SIG-M5 treated with dmso at 0.1 percent for 504 hours (cell line): ENCODE data around the gene CA10.

Experiments
- DNase-seq: peaks from one replicate; lab custom pipeline; 2025; ENCODE audit not compliant: unreplicated experiment; lab: John Stamatoyannopoulos, UW

CA10 gene

GRCh38 chr17:51733166-51733565 lies 425.3 kb downstream of the CA10 start:
- DNase-seq: no peak

DNA sequence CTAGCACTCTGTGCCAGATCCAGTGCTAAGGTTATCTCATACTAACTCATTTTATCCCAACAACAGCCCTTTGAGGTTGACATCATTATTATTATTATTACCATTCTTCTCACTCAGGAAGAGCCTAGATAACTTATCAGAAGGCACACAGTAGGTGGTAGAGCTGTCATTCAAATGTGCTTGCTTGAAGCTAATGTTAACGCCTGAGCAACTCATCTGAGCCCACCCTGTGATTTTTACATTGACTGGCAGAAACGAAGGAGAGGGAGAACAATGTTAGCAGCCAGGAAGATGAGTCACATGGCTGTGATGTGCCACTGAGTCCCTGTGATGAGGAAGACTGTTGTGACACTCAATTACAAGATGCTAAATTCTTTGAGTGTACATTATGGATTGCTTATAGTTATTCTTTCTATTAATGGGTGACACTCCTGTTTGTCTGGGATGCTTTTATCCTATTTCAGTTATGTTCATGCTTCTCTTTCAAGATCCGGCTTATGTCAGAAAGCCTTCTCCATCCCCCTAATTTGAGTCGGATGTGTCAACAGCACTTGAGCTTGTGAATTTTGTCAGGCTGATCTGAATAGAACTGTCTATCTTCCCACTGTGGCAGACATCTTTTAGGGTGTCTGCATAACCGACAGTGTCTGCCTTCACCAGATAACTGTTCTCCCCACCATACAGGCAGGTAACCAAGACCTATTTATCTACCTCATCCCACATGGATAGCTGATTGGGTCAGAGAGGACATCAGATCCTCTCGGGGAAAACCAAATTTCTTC lies 426.4 kb downstream of the CA10 start:
- no peak for DNase-seq

DNA sequence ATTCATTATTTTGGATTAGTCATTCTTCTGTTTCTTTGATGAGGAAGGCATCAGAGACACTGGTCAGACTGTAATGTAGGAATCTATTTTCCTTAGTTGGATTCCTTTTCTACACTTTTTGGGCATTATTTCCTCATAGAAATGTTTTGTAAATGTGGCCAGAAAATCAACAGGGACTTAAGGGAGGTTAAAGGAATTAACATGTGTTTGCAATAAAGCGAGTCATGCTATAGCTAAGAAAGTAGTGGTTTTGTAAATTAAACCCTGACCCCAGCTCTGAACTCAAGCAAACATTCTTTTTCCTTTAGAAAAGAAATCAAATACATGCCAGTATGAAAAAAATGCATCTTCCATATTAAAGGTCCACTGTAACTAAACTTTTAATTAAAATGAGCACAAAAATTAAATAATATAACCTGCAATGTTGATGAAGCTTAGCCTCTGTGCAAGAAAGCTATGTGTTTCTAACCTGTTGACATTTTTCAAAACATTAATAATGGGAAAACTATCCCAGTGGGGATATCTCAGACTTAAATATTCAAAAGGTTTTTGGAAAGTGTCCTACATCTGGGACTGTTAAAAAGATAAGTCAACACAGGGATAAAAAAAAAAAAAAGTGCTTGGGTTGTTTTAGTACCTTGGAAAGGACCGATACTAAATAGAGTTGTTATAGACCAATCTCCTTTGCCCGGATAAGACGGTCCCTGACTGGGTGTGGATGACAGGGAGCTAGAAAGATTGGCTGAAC lies 428.0 kb downstream of the CA10 start:
- DNase-seq: no peak

GRCh38 chr17:51725185-51725584 lies 433.3 kb downstream of the CA10 start:
- peak; percentile 42 for DNase-seq

GRCh38 chr17:51724043-51724580 lies 434.4 kb downstream of the CA10 start:
- no peak for DNase-seq

- DNase-seq: no peak
Measured at GRCh38 chr17:51722994-51723393, 435.5 kb downstream of the CA10 start.

DNA sequence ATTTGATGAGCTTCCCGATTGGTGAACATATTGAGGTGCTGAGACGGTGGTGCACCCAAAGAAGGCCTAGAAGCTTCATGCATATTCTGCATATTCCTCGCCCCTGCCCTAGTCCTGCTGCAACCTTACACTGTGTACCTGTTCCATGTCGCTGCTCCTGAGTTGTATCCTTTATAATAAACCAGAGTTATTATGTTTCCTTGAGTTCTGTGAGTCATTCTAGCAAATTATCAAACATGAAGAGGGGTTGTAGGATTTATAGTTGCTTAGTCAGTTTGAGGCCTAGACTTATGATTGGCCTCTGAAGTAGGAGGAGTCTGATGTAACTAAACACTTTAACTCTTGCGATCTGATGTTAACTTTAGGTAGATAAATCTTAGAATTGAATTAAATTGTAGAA lies 436.8 kb downstream of the CA10 start:
- DNase-seq: no peak

DNA sequence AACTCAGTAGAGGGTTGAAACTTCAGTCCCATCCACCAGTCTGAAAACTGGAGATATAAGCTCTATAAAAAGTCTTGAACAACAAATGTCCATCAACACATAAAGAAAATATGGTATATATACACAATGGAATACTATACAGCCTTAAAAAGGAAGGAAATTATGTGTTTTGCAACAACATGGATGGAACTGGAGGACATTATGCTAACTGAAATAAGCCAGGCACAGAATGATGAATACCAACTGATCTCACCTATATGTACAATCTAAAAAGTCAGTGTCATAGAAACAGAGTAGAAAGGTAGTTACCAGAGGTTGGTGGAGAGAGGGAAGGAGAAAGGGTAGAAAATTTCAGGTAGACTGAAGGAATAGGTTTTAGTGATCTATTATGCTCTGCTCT lies 438.1 kb downstream of the CA10 start:
- no peak for DNase-seq

DNA sequence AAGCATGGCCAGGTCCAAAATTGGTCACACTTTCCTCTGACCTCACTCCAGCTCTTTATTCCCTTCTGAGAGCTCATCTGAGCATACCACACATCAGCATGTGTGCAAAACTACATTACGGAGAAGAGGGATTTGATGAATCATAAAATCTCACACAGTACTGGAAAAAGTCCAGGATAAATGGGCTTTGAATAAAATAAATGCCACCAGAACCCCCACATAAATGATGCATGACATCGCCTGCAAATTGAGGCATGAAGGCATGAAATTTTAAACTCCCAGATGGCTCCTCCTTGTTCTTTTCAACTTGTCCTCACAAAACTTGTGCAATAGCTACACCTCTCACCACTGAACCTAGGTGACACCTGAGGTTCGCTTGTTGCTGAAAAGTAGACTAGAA lies 439.5 kb downstream of the CA10 start:
- no peak for DNase-seq

- no peak for DNase-seq
Measured at GRCh38 chr17:51711581-51711980, 446.9 kb downstream of the CA10 start.

- no peak for DNase-seq
Measured at GRCh38 chr17:51710634-51710979, 447.9 kb downstream of the CA10 start.

DNA sequence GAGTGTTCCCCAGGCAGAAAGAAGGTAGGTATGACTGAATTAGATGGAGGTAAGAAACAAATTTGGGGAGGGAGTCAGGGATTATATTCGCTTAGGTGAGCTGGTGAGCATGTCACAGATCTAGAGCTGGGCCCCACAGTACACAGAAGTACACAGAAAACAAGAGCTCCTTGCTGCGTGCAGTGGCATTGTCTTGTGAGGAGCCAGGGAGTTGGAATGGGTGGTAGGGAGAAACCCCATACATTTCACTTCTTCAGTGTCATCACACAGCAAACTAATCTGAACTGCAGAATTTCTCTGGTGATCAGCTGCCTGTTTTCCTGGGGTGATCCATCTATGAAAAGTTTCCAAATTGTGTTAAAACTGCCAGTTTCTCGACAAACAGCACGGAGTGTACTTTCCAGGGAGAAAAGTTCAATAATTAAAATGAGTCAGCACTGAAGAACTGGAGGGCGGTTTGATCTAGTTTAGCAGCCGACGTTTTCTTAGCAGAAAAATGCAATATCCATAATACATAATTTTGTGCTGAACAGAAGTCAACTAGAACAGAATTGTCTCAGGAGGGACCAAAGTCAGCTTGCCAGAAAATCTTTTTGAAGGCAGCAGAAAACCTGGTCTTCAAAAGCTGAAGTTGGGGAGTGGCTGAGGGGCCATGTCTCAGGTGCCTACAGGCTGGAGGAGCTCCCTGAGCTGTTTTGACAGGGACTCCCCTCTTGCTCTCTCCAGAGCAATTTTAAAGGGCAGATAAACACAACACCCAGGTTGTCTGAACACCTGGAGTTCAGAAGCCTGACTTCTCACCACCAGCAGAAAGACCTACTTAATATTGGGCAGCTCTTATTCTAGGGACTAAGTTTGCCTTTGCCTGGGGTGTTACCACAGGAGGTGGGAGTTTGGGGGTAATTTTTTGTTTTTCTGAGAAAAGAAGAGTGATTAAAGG lies 448.6 kb downstream of the CA10 start:
- DNase-seq: no peak

DNA sequence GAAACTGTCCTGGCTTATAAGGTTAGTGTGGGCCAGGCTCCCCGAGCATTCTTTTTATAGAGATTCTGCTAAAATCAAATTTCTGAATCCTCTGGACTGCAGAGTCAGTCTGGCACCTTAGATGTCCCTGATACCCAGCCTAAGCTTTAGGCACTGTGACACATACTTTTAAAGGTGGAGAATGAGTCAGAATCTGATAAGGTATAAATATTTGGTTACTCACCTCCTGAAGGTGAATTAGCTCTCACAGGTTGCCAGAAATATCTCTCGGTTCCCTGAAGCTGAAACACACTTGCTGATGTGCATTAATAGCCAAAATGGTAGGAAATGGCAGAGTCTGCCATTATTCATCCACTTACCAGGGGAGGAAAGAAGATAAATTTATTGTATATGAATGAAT lies 451.3 kb downstream of the CA10 start:
- DNase-seq: peak; percentile 41

- DNase-seq: no peak
Measured at GRCh38 chr17:51706093-51706492, 452.4 kb downstream of the CA10 start.

- no peak for DNase-seq
Measured at GRCh38 chr17:51703361-51704341, 454.9 kb downstream of the CA10 start.

DNA sequence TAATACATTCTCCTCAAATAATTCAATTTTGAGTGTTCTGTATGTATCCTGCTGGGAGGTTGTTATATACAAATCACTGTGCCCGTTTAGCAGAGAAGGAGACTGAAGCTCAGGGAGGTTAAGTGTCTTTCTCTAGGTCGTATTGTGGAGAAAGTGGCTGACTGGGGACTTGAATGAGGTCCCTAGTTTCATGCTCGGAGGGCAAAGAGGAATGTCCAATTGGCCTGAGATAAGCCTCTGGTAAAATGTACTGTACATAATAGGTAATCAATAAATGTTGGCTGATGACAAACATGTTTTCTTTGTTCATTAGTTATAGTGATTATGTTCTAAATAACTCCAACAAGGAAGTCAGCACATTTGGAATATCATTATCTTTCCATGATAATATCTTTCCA lies 455.6 kb downstream of the CA10 start:
- DNase-seq: no peak

GRCh38 chr17:51701501-51701900 lies 457.0 kb downstream of the CA10 start:
- DNase-seq: no peak

GRCh38 chr17:51700011-51700760 lies 458.3 kb downstream of the CA10 start:
- DNase-seq: no peak

DNA sequence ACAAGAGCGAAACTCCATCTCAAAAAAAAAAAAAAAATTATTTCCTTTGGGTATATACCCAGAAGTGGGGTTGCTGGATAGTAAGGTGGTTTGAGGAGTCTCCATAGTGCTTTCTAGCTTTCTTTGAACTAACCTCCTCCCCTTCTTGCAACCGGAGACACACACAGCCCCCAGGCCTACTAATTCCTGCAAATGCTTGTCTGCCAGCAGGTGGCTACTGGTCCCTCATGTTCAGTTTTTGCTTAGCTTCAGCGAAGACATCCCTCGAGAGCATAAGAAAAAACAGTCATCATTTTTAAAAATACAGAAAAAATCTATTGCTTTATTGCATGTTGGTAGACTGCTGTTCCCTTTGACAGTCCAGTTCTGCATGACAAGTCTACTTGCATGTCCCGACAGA lies 459.2 kb downstream of the CA10 start:
- peak; percentile 4 for DNase-seq
